Measurements from ENCODE around the gene XYLT1.

DNA sequence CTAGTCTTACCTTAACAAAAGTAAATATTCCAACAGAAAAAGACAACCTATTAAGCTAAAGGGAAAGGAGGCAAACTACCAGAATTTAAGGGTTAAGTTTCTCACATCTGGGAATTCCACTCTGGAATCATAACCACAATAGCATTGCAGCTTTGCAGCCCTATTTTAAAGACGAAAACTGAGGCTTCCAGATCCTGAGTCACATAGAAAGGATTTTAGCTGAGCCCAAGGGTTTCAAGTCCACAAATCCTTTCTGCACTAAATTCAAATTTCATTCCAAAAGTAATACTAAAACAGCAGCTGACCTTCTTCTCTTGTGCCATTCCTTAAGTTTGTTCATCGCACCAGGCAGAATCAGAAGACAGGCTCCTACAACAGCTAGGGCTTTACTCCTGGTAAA, 17.8 kb downstream of the XYLT1 start:
- TF ChIP-seq HDGF (IDR thresholded peaks at IDR 0.05; ENCODE audit: borderline replicate concordance) (no peak), TARDBP (IDR thresholded peaks at IDR 0.05) (no peak), ELF4 (IDR thresholded peaks at IDR 0.05) (no peak), FOXM1 (IDR thresholded peaks at IDR 0.05; ENCODE audit: borderline replicate concordance) (no peak)
